Fibroblast of mammary gland (primary cell): Measurements from ENCODE around the gene FKRP.

Source experiments
- DNase-seq: peaks from one replicate; pipeline ENCODE4 v3.0.0-alpha.2; 2010; ENCODE audit warnings: low read depth
- H3K4me3 ChIP-seq: 2 replicates; pipeline ENCODE4 v1.5.1; 2011; ENCODE audit warnings: low read depth, mild to moderate bottlenecking, low read length, moderate library complexity; ENCODE audit not compliant: control insufficient read depth
- TF ChIP-seq, protein P1 (sequence below): conservative IDR thresholded peaks from 2 replicates; pipeline ENCODE4 v1.5.1; 2011; ENCODE audit warnings: low read depth, low read length, inconsistent platforms; ENCODE audit not compliant: control insufficient read depth, insufficient read depth

FKRP gene

DNA sequence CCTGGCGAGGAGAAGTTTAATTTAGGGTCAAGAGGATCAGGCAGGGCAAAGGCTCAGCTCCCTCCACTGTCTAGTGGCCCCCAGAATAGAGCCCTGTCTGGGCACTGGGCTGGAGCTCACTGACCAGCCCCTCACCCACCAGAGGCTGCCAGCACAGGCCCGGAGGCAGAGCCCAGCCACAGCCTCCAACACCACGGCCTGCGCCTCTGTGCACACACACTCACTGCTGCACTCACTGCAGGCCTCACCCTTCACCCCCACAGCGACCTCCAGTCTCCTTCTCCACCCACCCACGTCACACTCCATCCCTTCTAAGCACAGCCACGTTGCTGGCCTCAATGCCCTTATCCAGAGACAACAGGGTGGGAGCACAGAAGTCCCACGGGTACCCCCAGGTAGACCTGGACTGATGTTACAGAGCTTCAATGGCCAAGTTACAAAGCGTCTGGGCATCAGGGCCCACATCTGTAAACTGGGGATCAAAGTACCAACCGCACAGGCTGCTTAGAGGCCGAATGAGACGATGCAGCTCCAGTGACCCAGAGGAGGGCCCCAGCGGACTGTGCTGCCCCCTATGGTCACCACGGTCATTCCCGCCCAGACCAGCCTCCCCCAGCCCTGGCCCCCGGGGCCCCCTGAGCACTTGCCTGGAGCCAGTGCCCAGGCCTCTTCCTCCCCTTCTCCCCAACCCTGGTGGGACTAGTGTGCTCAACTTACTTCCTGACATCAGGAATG lies 24.4 kb upstream of the FKRP start:
- TF ChIP-seq, protein P1, sequence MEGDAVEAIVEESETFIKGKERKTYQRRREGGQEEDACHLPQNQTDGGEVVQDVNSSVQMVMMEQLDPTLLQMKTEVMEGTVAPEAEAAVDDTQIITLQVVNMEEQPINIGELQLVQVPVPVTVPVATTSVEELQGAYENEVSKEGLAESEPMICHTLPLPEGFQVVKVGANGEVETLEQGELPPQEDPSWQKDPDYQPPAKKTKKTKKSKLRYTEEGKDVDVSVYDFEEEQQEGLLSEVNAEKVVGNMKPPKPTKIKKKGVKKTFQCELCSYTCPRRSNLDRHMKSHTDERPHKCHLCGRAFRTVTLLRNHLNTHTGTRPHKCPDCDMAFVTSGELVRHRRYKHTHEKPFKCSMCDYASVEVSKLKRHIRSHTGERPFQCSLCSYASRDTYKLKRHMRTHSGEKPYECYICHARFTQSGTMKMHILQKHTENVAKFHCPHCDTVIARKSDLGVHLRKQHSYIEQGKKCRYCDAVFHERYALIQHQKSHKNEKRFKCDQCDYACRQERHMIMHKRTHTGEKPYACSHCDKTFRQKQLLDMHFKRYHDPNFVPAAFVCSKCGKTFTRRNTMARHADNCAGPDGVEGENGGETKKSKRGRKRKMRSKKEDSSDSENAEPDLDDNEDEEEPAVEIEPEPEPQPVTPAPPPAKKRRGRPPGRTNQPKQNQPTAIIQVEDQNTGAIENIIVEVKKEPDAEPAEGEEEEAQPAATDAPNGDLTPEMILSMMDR: peak; percentile 0
- H3K4me3 ChIP-seq: no peak overlapping the region
- DNase-seq: no peak

DNA sequence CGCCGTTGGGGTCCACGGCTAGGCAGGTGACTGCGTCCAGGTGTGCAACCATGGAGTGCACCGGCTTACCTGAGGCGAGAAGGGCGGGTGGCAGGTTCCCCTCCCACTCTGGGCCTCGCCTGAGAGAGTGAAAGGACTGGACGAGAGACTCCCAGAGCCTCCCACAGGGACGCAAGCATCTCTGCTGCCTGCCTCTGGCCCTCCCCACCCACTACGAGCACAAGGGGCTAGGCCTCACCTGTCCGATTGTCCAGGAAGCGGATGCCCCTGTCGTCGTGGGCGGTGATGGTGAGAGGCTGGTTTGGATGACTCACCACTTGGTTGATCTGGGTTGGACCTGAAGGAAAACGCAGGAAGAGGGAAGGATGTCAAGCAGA lies 23.9 kb upstream of the FKRP start:
- no peak overlapping the region for H3K4me3 ChIP-seq
- TF ChIP-seq, protein P1: no peak
- no peak for DNase-seq

DNA sequence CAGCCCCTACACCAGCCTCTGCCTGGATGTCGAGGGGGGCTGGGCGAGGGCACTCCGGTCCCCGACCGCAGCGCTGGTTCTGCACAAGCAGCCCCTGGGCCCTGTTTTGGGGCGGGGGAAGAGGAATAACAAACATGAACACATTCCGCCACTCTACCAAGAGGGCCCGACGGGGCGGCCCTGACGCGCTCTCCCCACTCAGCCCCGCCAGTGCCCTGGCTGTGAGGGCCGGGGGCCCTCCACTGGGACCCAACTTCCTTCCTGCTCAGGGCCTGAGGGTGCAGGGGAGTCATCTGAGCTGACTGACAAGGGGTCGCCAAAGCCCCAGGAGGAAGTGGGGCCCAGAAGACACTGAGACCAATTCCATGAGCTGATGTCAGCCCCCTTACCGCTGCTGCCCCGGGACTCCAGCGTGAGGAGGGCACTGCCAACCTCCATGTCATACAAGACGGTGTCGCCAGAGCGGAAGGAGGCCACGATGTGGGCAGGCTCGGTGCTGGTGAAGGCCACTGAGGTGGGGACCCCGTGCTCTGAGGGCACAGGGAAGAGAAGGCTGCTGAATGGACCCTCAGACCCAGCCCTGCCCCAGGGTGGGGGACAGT lies 23.3 kb upstream of the FKRP start:
- TF ChIP-seq, protein P1: no peak
- no peak for DNase-seq
- H3K4me3 ChIP-seq: no peak overlapping the region

DNA sequence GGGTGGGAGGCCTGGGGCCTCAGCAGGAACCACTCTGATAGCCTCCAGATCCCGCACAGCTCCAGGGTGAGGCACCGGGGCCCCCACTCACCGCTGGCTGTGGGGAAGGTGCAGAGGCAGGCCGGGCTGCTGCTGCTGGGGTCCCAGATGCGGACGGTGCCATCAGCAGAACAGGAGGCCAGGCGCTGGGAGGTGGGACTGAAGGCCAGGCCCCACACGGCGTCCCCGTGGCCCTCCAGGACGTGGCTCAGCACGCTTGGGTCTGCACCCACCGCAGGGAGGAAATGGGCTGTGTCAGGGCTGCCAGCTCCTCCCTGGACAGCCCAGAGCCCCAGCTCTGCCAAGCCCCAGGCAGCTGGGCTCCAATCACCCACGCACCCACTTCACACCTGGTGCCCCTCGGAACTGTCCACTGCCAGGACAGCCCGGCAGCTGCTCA lies 22.8 kb upstream of the FKRP start:
- H3K4me3 ChIP-seq: no peak overlapping the region
- TF ChIP-seq, protein P1: no peak
- no peak for DNase-seq

DNA sequence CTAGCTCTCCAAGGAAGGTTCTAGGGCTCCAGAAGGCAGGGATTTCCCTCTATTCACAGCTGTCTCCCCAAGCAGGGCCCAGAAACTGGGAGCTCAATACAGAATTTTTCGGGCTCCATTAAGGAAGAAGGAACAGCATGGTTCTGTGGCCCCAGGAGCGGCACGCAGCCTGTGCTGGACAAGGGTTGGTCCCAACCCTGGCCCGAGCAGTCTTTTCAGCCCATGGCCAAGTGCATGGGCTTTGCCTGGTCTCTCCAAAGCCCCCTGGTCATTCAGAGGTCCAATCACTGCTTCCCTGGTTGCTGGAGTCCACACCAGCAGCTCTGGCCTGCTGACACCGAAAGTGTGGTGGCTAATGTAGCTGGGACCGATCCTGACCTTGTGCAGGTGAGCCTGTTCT lies 22.4 kb upstream of the FKRP start:
- TF ChIP-seq, protein P1: no peak
- H3K4me3 ChIP-seq: no peak overlapping the region
- DNase-seq: no peak

DNA sequence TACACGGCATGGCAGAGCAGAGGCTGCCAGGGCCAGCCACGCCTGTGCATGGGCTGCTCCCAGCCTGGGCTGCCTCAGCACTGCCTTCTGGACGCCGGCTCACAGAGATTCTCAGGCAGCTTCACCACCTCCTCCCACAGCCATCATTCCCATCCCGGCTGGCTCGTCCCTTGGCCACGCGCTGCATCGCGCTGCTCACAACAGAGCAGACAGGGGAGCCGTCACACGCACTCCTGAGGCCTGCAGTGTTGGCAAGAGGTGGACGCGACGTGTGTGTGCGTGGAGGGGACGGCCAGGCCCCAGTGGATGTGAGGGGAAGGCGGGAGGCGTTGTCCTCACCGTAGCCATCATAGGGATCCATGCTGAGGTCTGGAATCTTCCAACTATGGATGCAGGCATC lies 21.4 kb upstream of the FKRP start:
- H3K4me3 ChIP-seq: no peak overlapping the region
- TF ChIP-seq, protein P1: no peak

More for the DNA sequence above, 21.4 kb upstream of the FKRP start:
- DNase-seq: no peak
